Keratinocyte (primary cell): ENCODE data around the gene PDZRN3. TPM values are rescaled to one million over a fixed set of nuclear protein-coding genes. Genes with fewer than 3 reads are reported as not detected.

ENCODE experiments used
- DNase-seq: peaks from one replicate; pipeline ENCODE4 v3.0.0-alpha.2; 2011; ENCODE audit warnings: low read depth, missing footprints, low spot score
- FAIRE-seq: peaks from 2 replicates; lab custom pipeline; 2011; peaks lifted over from hg19 to GRCh38; lab: Jason Lieb, UNC
- H2AFZ ChIP-seq: 2 replicates; pipeline ENCODE4 v1.6.0; 2012; ENCODE audit warnings: low read length, control low read depth, inconsistent platforms; ENCODE audit not compliant: control insufficient read depth
- H3K27ac ChIP-seq: 2 replicates; pipeline ENCODE4 v1.5.1; 2011; ENCODE audit warnings: low read length; ENCODE audit not compliant: control insufficient read depth, insufficient read depth
- H3K27me3 ChIP-seq: 3 replicates; pipeline ENCODE4 v1.6.0; 2011; ENCODE audit warnings: low read length; ENCODE audit not compliant: control insufficient read depth, insufficient read depth; ENCODE audit errors: extremely low read depth
- H3K36me3 ChIP-seq, 2 experiments: 2 replicates in 1 of 2; 3 replicates in 1 of 2; pipeline ENCODE4 v1.5.1; 2011; ENCODE audit warnings: low read length in 2 of 2, mild to moderate bottlenecking in 1 of 2; ENCODE audit not compliant: control insufficient read depth in 2 of 2, insufficient read depth in 2 of 2; ENCODE audit errors: extremely low read depth in 1 of 2
- H3K4me1 ChIP-seq: 3 replicates; pipeline ENCODE4 v1.5.1; 2011; ENCODE audit warnings: low read length; ENCODE audit not compliant: control insufficient read depth, insufficient read depth; ENCODE audit errors: extremely low read depth
- H3K4me2 ChIP-seq: 3 replicates; pipeline ENCODE4 v1.6.0; 2011; ENCODE audit warnings: low read depth, low read length; ENCODE audit not compliant: control insufficient read depth, insufficient read depth; ENCODE audit errors: extremely low read depth
- H3K4me3 ChIP-seq, 3 experiments: fragments of 200-600 bp in 1 of 3; sonication (generic) in 1 of 3; 2 replicates in 2 of 3; 3 replicates in 1 of 3; pipeline ENCODE4 v1.5.1; 2011 to 2016; ENCODE audit warnings: low read length in 3 of 3, mild to moderate bottlenecking in 3 of 3, control low read depth in 2 of 3, inconsistent platforms in 1 of 3, low read depth in 1 of 3, mixed read lengths in 1 of 3, mixed run types in 1 of 3, moderate library complexity in 1 of 3; ENCODE audit not compliant: control insufficient read depth in 2 of 3, insufficient read depth in 2 of 3; ENCODE audit errors: extremely low read depth in 1 of 3
- H3K79me2 ChIP-seq: 2 replicates; pipeline ENCODE4 v1.6.0; 2012; ENCODE audit warnings: low read length; ENCODE audit not compliant: control insufficient read depth, insufficient read depth
- H3K9ac ChIP-seq: 3 replicates; pipeline ENCODE4 v1.6.0; 2011; ENCODE audit warnings: low read length; ENCODE audit not compliant: control insufficient read depth, insufficient read depth; ENCODE audit errors: extremely low read depth
- H3K9me1 ChIP-seq: 3 replicates; pipeline ENCODE4 v1.6.0; 2011; ENCODE audit warnings: low read length; ENCODE audit not compliant: control insufficient read depth, insufficient read depth; ENCODE audit errors: extremely low read depth
- H3K9me3 ChIP-seq: 2 replicates; pipeline ENCODE4 v1.5.1; 2012; ENCODE audit warnings: low read depth, low read length; ENCODE audit not compliant: control insufficient read depth
- H4K20me1 ChIP-seq: 3 replicates; pipeline ENCODE4 v1.6.0; 2011; ENCODE audit warnings: low read length; ENCODE audit not compliant: control insufficient read depth, insufficient read depth; ENCODE audit errors: extremely low read depth
- CTCF ChIP-seq, 3 experiments: IDR thresholded peaks in 1 of 3; conservative IDR thresholded peaks in 1 of 3; optimal IDR thresholded peaks in 1 of 3; 2 replicates in 2 of 3; 3 replicates in 1 of 3; pipeline versions ENCODE3 to v1.5.1; 2011; ENCODE audit warnings: low read length in 3 of 3, mild to moderate bottlenecking in 3 of 3, moderate library complexity in 2 of 3, control low read depth in 1 of 3, inconsistent platforms in 1 of 3; ENCODE audit not compliant: insufficient read depth in 2 of 3; ENCODE audit errors: extremely low read depth in 1 of 3
- EZH2 ChIP-seq: IDR thresholded peaks from one replicate; pipeline ENCODE4 v1.6.1; 2012; ENCODE audit warnings: inconsistent platforms, mild to moderate bottlenecking, low read length, moderate library complexity
- dilution Hi-C: fragments of 300-500 bp; cut with MboI; formaldehyde crosslinking; loops from one replicate; pipeline ENCODE4 v1.7.0; 2020; ENCODE audit warnings: low sequenced_read_pairs; ENCODE audit not compliant: extremely low pct_ligation_motif_present
- polyA plus RNA-seq, 5 experiments: library from polyadenylated mRNA; depleted of rRNA in 3 of 5; stranded (reverse) in 3 of 5; stranded (forward) in 1 of 5; unstranded in 1 of 5; fragments of >200 nt; gene quantifications; 1 replicate in 1 of 5; 2 replicates in 3 of 5; 3 replicates in 1 of 5; pipeline versions ENCODE4 v1.2.1 to v1.2.3, GENCODE V29; 2011 to 2012; ENCODE audit warnings: missing spikeins in 2 of 5, low read depth in 1 of 5, low replicate concordance in 1 of 5

PDZRN3 gene
- polyA plus RNA-seq, 1 donor (not counting 4 experiments of a cell fraction or from before 2014, with no cell fraction given) = not detected

- H3K9me1 ChIP-seq = no peaks in the 10 kb centered on the region
- H3K27ac ChIP-seq = no peak overlapping the region
- no peaks in the 10 kb centered on the region for H3K36me3 ChIP-seq
- H3K27me3 ChIP-seq = no peaks in the 10 kb centered on the region
- FAIRE-seq = no peak
- no peaks in the 10 kb centered on the region for H4K20me1 ChIP-seq
- no peak overlapping the region for H3K4me2 ChIP-seq
- no peak for DNase-seq
- H3K79me2 ChIP-seq = no peaks in the 10 kb centered on the region
- no peak overlapping the region for H3K9ac ChIP-seq
- no peak for TF ChIP-seq CTCF (optimal IDR thresholded peaks at IDR 0.05 in 1 of 3, IDR thresholded peaks at IDR 0.05 in 1 of 3, conservative IDR thresholded peaks at IDR 0.05 in 1 of 3; ENCODE audit: extremely low read depth in 1 of 3, insufficient read depth in 2 of 3, low read length in 3 of 3)
- no peak for TF ChIP-seq EZH2
- no peak overlapping the region for H2AFZ ChIP-seq
- H3K4me1 ChIP-seq = no peaks in the 10 kb centered on the region
- dilution Hi-C loops = no loop called here
- no peak overlapping the region for H3K4me3 ChIP-seq
- H3K9me3 ChIP-seq = no peaks in the 10 kb centered on the region
Observed at GRCh38 chr3:73352841-73353645, 271.7 kb downstream of the PDZRN3 start.

- dilution Hi-C loops = no loop called here
- Histone ChIP-seq H2AFZ (no peak overlapping the region), H3K4me1 (no peaks in the 10 kb centered on the region), H3K27ac (no peak overlapping the region), H3K27me3 (no peaks in the 10 kb centered on the region), H3K9me3 (no peaks in the 10 kb centered on the region), H3K9ac (no peak overlapping the region), H3K36me3 (no peaks in the 10 kb centered on the region), H3K4me3 (no peak overlapping the region), H4K20me1 (no peaks in the 10 kb centered on the region), H3K4me2 (no peak overlapping the region), H3K79me2 (no peaks in the 10 kb centered on the region), H3K9me1 (no peaks in the 10 kb centered on the region)
- DNase-seq = no peak
- no peak for TF ChIP-seq EZH2
- TF ChIP-seq CTCF (optimal IDR thresholded peaks at IDR 0.05 in 1 of 3, IDR thresholded peaks at IDR 0.05 in 1 of 3, conservative IDR thresholded peaks at IDR 0.05 in 1 of 3; ENCODE audit: extremely low read depth in 1 of 3, insufficient read depth in 2 of 3, low read length in 3 of 3) = no peak
- no peak for FAIRE-seq
Observed at GRCh38 chr3:73351423-73352071, 273.2 kb downstream of the PDZRN3 start.
